Fibroblast of upper back skin (primary cell): Measurements from ENCODE around the gene UAP1.

Experiments used
- DNase-seq: peaks from one replicate; pipeline ENCODE4 v3.0.0-alpha.2; 2013

The UAP1 gene

GRCh38 chr1:162619076-162619475 is 57.6 kb downstream of the UAP1 start:
- no peak for DNase-seq

GRCh38 chr1:162621256-162621655 is 59.7 kb downstream of the UAP1 start:
- no peak for DNase-seq

DNA sequence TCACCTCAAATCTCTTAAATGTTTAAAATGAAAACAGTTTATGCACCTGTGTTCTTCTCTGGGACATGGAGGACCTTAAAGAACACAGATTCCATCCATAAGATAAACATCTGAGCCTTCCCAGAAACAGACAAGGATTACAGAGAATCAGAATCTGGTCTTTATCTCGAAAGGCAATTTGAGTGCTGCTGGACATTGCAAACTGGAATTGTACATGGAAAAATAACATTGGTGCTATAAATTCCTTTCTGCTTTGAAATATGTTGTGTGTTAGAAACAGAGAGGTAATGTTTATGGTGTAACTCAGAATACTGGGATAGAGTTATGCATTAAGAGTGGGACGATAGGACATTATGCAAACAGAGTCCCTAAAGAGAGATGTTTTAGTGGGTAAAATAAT is 64.2 kb downstream of the UAP1 start:
- DNase-seq = no peak

- peak; percentile 57 for DNase-seq
These were observed 64.6 kb downstream of the UAP1 start for GRCh38 chr1:162626094-162626493.

DNA sequence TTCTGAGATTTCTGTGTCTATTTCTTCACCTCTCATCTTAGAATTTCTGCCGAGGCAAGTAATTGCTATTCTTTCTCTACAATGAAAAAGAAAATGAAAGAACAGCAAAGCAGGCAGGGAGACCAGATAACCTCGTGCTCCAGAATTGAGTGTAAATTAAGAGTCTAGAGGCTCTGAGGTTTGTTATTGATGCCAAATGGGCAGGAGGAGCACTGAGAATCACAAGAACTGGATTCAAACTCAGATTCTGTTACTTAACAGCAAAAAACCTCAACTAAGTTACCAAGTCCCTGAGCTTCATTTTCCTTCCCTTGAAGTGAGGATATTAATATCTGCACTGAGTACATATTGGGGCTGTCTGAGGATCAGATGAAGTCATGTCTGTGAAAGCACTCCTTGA is 65.2 kb downstream of the UAP1 start:
- DNase-seq = no peak

GRCh38 chr1:162627662-162628296 is 66.3 kb downstream of the UAP1 start:
- DNase-seq = peak; percentile 50

DNA sequence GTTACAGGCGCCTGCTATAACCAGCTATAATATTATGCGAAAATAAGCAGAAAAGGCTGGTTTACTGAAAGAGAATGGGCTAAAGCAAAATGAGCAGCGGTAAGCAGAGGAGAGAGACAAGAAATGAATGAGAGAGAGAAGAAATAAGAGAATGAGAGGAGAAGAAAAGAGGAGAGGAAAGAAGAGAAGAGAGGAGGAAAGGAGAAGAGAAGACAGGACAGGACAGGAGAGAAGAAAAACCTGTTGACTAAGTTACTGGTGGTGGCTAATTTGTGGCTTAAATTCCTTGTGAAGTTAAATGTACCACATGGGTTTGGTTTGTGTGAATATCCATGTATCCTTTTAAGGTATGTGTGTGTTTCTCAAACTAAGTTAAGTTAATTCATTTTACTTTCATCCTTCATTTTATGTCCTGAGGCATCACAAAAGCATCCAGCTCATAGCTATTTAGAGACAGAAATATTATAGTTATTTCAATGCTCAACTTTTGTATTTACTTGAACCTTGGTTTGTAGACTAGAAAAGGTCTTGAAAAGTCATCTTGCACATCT is 67.6 kb downstream of the UAP1 start:
- DNase-seq = peak; percentile 74

DNA sequence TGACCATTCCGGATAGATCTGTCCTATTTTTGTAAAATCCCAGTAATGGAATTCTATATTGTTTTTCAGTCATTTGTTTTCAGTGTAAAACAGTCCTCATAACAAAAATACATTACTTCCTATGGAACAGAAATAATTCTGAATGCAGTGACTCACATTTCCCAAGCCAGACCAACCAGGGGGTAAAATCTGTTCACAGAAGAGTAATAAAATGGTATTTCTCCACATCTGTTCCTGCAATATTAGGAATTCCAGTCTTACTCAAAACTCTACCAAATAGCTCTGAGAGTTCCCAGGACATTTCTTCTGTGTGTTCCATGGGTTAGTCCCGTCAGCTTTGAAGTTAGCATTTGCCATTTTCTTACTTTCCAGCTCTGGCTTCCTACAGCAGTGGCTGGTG is 68.1 kb downstream of the UAP1 start:
- DNase-seq = peak; percentile 94

GRCh38 chr1:162631546-162632191 is 70.1 kb downstream of the UAP1 start:
- peak; percentile 83 for DNase-seq

- DNase-seq = peak; percentile 100
These were observed 70.7 kb downstream of the UAP1 start, which contains the start of gene DDR2 for GRCh38 chr1:162632217-162632666. Gene DDR2, plus strand, starts transcription at chr1:162632464. Its CDS starts 86,600 bp downstream, at chr1:162719064.

DNA sequence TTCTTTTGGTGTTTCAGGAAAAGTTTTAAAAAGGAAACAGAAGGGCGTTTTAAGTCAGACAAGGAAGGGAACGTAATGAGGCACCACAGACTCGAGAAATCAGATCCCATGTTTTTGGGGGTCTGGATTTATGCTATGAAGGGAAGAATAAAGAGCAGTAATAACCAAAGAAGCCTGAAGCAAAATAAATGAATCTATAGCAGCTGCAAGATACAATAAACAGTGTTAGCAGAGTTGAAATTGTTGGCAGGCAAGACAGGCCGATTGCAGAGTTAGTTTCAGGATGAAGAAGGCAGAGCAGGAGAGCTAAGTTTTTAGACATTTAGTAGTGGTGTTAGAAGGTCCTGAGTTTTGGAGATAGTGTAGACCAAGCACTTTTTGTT is 71.2 kb downstream of the UAP1 start:
- DNase-seq = no peak

DNA sequence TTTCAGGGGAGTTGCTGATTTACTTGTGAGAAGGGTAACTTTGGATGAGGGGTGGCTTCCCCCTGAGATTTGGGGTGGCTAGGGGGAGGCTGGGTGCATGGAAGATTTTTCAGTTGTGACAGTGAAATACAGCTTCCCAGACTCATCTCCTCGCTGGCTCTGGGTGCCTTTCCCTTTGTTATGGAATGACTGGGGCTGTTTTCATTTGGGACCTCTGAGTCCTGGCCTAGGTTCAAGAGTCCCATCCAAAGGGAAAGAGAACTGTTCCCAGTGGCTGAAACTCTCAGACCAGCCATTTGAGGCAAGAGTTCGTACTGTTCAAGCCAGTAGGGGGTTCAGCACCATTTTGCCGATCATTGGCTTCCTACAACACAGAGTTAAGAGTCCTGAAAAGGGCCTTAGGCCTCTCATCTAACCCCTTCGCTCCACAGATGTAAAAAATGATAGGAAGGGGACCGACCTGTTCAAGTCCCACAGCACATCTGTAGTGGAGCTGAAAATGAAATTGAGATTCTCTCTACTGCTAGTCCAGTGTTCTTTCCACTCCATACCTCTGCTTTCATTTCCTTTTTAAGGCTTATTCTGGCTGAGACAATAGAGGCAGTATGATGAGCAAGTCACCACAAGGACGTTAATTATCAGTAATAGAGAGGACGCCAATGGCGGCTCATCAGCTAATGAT is 71.7 kb downstream of the UAP1 start:
- peak; percentile 73 for DNase-seq

GRCh38 chr1:162635418-162635817 is 73.9 kb downstream of the UAP1 start:
- peak; percentile 24 for DNase-seq

- no peak for DNase-seq
These were observed 78.2 kb downstream of the UAP1 start for GRCh38 chr1:162639718-162640117.

DNA sequence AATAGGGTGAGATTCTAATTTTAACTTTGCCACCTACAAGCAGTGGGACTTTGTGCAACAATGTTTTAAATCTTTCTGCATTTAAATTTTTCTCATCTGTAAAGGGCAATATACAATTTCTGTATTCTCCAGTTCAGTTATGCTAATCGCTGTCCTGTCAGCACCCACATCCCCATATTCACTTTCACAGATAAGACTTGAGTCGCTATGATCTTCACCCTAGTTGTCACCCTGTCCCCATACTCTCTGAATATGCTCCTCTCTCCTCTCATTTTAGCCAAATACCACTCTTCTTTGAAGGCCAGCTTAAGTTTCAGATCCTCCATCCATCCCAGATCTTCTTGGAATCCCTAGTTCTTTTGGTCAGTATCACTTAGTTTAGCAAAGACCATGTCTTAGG is 79.6 kb downstream of the UAP1 start:
- DNase-seq = no peak

GRCh38 chr1:162644986-162645314 is 83.4 kb downstream of the UAP1 start:
- no peak for DNase-seq

GRCh38 chr1:162645666-162646065 is 84.1 kb downstream of the UAP1 start:
- DNase-seq = no peak

GRCh38 chr1:162649583-162649982 is 88.1 kb downstream of the UAP1 start:
- DNase-seq = peak; percentile 38
